IgD-negative memory B cell (primary cell): ENCODE data around the gene CHN1. TPM values are rescaled to one million over a fixed set of nuclear protein-coding genes. Genes with fewer than 3 reads are reported as not detected.
A peak's percentile ranks its signal among the peaks of the same experiment; 100 is the strongest.

Experiments used
- H3K27ac Mint-ChIP-seq, 3 donors: one replicate each; pipeline ENCODE4 v1.8.0; 2020 to 2022; ENCODE audit warnings: mild to moderate bottlenecking in 3 of 3, mixed read lengths in 3 of 3, moderate library complexity in 1 of 3
- H3K27me3 Mint-ChIP-seq: one replicate; pipeline ENCODE4 v1.8.0; 2021; ENCODE audit warnings: mixed read lengths
- H3K36me3 Mint-ChIP-seq: one replicate; pipeline ENCODE4 v1.8.0; 2020; ENCODE audit warnings: mild to moderate bottlenecking, mixed read lengths
- H3K4me1 Mint-ChIP-seq, 3 donors: one replicate each; pipeline ENCODE4 v1.8.0; 2020 to 2022; ENCODE audit warnings: mixed read lengths in 3 of 3, mild to moderate bottlenecking in 1 of 3
- H3K4me3 Mint-ChIP-seq, 4 donors: one replicate each; pipeline ENCODE4 v1.8.0; 2020 to 2022; ENCODE audit warnings: mild to moderate bottlenecking in 4 of 4, mixed read lengths in 4 of 4, moderate library complexity in 3 of 4
- H3K9me3 Mint-ChIP-seq, 3 donors: one replicate each; pipeline ENCODE4 v1.8.0; 2020 to 2021; ENCODE audit warnings: mixed read lengths in 3 of 3, mild to moderate bottlenecking in 1 of 3
- polyA plus RNA-seq: library from polyadenylated mRNA; unstranded; fragments of 300-500 nt; fragmentation: Illumina TruSeq; gene quantifications from one replicate; pipeline ENCODE4 v1.2.3, GENCODE V29; 2021

Gene CHN1
- polyA plus RNA-seq, 1 donor from 2014 or later, result not detected

- peaks cover 0 to 4% (median 1%) of the 10 kb centered on the region in 3 donors for H3K4me1 Mint-ChIP-seq
- no peaks in the 10 kb centered on the region for H3K36me3 Mint-ChIP-seq
- H3K9me3 Mint-ChIP-seq, result no peaks in the 10 kb centered on the region
- H3K27me3 Mint-ChIP-seq, result peaks cover 7% of the 10 kb centered on the region
- no peak overlapping the region for H3K27ac Mint-ChIP-seq
- no peak overlapping the region for H3K4me3 Mint-ChIP-seq
Observed at GRCh38 chr2:174781996-174782395, 223.2 kb downstream of the CHN1 start.

- H3K4me1 Mint-ChIP-seq, result peaks cover 1 to 4% (median 3%) of the 10 kb centered on the region in 3 donors
- peaks cover 7% of the 10 kb centered on the region for H3K27me3 Mint-ChIP-seq
- H3K9me3 Mint-ChIP-seq, result no peaks in the 10 kb centered on the region
- no peaks in the 10 kb centered on the region for H3K36me3 Mint-ChIP-seq
- H3K27ac Mint-ChIP-seq, result no peak overlapping the region
- H3K4me3 Mint-ChIP-seq, result no peak overlapping the region
Observed at GRCh38 chr2:174781298-174781697, 223.9 kb downstream of the CHN1 start.

GRCh38 chr2:174780856-174781255 lies 224.3 kb downstream of the CHN1 start:
- Mint-ChIP-seq H3K9me3 (no peaks in the 10 kb centered on the region), H3K4me1 (peaks cover 1 to 8% (median 7%) of the 10 kb centered on the region in 3 donors), H3K27me3 (peaks cover 7% of the 10 kb centered on the region), H3K27ac (no peak overlapping the region), H3K4me3 (peak overlapping the region in 1 of 4 donors; percentile 64), H3K36me3 (no peaks in the 10 kb centered on the region)

GRCh38 chr2:174780191-174780840 lies 224.9 kb downstream of the CHN1 start:
- H3K4me1 Mint-ChIP-seq, result peaks cover 1 to 13% (median 7%) of the 10 kb centered on the region in 3 donors

GRCh38 chr2:174779361-174779928 lies 225.7 kb downstream of the CHN1 start:
- no peaks in the 10 kb centered on the region for H3K9me3 Mint-ChIP-seq
- H3K27ac Mint-ChIP-seq, result no peak overlapping the region
- H3K36me3 Mint-ChIP-seq, result no peaks in the 10 kb centered on the region
- H3K27me3 Mint-ChIP-seq, result peaks cover 5% of the 10 kb centered on the region
- no peak overlapping the region for H3K4me3 Mint-ChIP-seq
- peaks cover 1 to 13% (median 7%) of the 10 kb centered on the region in 3 donors for H3K4me1 Mint-ChIP-seq

More at GRCh38 chr2:174780191-174780840, 224.9 kb downstream of the CHN1 start:
- Mint-ChIP-seq H3K9me3 (no peaks in the 10 kb centered on the region), H3K27ac (no peak overlapping the region), H3K36me3 (no peaks in the 10 kb centered on the region), H3K4me3 (no peak overlapping the region), H3K27me3 (peaks cover 7% of the 10 kb centered on the region)

GRCh38 chr2:174778085-174778981 lies 226.8 kb downstream of the CHN1 start:
- Mint-ChIP-seq H3K4me3 (peak overlapping the region in 2 of 4 donors; percentile 6 to 42), H3K27me3 (peaks cover 4% of the 10 kb centered on the region), H3K4me1 (peaks cover 1 to 13% (median 7%) of the 10 kb centered on the region in 3 donors), H3K27ac (peak overlapping the region in 2 of 3 donors; percentile 72 to 91), H3K36me3 (no peaks in the 10 kb centered on the region), H3K9me3 (no peaks in the 10 kb centered on the region)

GRCh38 chr2:174777347-174778084 lies 227.7 kb downstream of the CHN1 start:
- H3K9me3 Mint-ChIP-seq, result no peaks in the 10 kb centered on the region
- H3K36me3 Mint-ChIP-seq, result no peaks in the 10 kb centered on the region
- peak overlapping the region in 2 of 3 donors; percentile 64 to 91 for H3K27ac Mint-ChIP-seq
- H3K27me3 Mint-ChIP-seq, result peaks cover 4% of the 10 kb centered on the region
- peaks cover 1 to 13% (median 10%) of the 10 kb centered on the region in 3 donors for H3K4me1 Mint-ChIP-seq
- no peak overlapping the region for H3K4me3 Mint-ChIP-seq

GRCh38 chr2:174776675-174777074 lies 228.5 kb downstream of the CHN1 start:
- no peaks in the 10 kb centered on the region for H3K9me3 Mint-ChIP-seq
- peaks cover 4% of the 10 kb centered on the region for H3K27me3 Mint-ChIP-seq
- H3K4me3 Mint-ChIP-seq, result no peak overlapping the region
- no peaks in the 10 kb centered on the region for H3K36me3 Mint-ChIP-seq
- peaks cover 1 to 15% (median 10%) of the 10 kb centered on the region in 3 donors for H3K4me1 Mint-ChIP-seq
- no peak overlapping the region for H3K27ac Mint-ChIP-seq

GRCh38 chr2:174776223-174776622 lies 229.0 kb downstream of the CHN1 start:
- H3K4me3 Mint-ChIP-seq, result no peak overlapping the region
- no peaks in the 10 kb centered on the region for H3K9me3 Mint-ChIP-seq
- peak overlapping the region in 1 of 3 donors; percentile 82 for H3K27ac Mint-ChIP-seq
- no peaks in the 10 kb centered on the region for H3K36me3 Mint-ChIP-seq
- peaks cover 4% of the 10 kb centered on the region for H3K27me3 Mint-ChIP-seq
- H3K4me1 Mint-ChIP-seq, result peaks cover 1 to 15% (median 10%) of the 10 kb centered on the region in 3 donors

GRCh38 chr2:174775571-174775980 lies 229.6 kb downstream of the CHN1 start:
- no peak overlapping the region for H3K27ac Mint-ChIP-seq
- H3K27me3 Mint-ChIP-seq, result peaks cover 4% of the 10 kb centered on the region
- no peak overlapping the region for H3K4me3 Mint-ChIP-seq
- H3K36me3 Mint-ChIP-seq, result no peaks in the 10 kb centered on the region
- H3K4me1 Mint-ChIP-seq, result peaks cover 1 to 15% (median 10%) of the 10 kb centered on the region in 3 donors
- no peaks in the 10 kb centered on the region for H3K9me3 Mint-ChIP-seq

GRCh38 chr2:174774886-174775285 lies 230.3 kb downstream of the CHN1 start:
- Mint-ChIP-seq H3K4me1 (peaks cover 1 to 15% (median 10%) of the 10 kb centered on the region in 3 donors), H3K27ac (peak overlapping the region in 1 of 3 donors; percentile 21), H3K4me3 (no peak overlapping the region), H3K9me3 (no peaks in the 10 kb centered on the region), H3K27me3 (peaks cover 4% of the 10 kb centered on the region), H3K36me3 (no peaks in the 10 kb centered on the region)

GRCh38 chr2:174773215-174773614 lies 232.0 kb downstream of the CHN1 start:
- Mint-ChIP-seq H3K4me1 (peaks cover 1 to 11% (median 10%) of the 10 kb centered on the region in 3 donors), H3K36me3 (no peaks in the 10 kb centered on the region), H3K27me3 (peaks cover 2% of the 10 kb centered on the region), H3K27ac (peak overlapping the region in 1 of 3 donors; percentile 6), H3K4me3 (peak overlapping the region in 1 of 4 donors; percentile 54), H3K9me3 (no peaks in the 10 kb centered on the region)

- Mint-ChIP-seq H3K36me3 (no peaks in the 10 kb centered on the region), H3K9me3 (no peaks in the 10 kb centered on the region), H3K4me3 (no peak overlapping the region), H3K4me1 (peaks cover 0 to 11% (median 10%) of the 10 kb centered on the region in 3 donors), H3K27me3 (no peaks in the 10 kb centered on the region), H3K27ac (no peak overlapping the region)
Observed at GRCh38 chr2:174772472-174772801, 232.7 kb downstream of the CHN1 start.

GRCh38 chr2:174771631-174772471 lies 233.3 kb downstream of the CHN1 start:
- no peaks in the 10 kb centered on the region for H3K36me3 Mint-ChIP-seq
- no peaks in the 10 kb centered on the region for H3K9me3 Mint-ChIP-seq
- H3K4me3 Mint-ChIP-seq, result no peak overlapping the region
- peaks cover 0 to 11% (median 10%) of the 10 kb centered on the region in 3 donors for H3K4me1 Mint-ChIP-seq
- no peaks in the 10 kb centered on the region for H3K27me3 Mint-ChIP-seq
- peak overlapping the region in 1 of 3 donors; percentile 23 for H3K27ac Mint-ChIP-seq
